Liver (tissue), 3 donors: ENCODE data around the gene SYK.

Source experiments
- CTCF ChIP-seq: fragments of 150-350 bp; IDR thresholded peaks from 2 replicates; pipeline ENCODE4 v1.5.1; 2017; ENCODE audit warnings: improper control_type of control experiment, low read depth, low read length; ENCODE audit not compliant: missing input control
- FOXA1 ChIP-seq: IDR thresholded peaks from 2 replicates; pipeline ENCODE4 v1.6.1; 2016; ENCODE audit warnings: antibody characterized with exemption
- GABPA ChIP-seq, 2 donors: IDR thresholded peaks in 1 of 2; conservative IDR thresholded peaks in 1 of 2; 2 replicates each; pipeline ENCODE4 v1.6.1; 2016; ENCODE audit warnings: antibody characterized with exemption in 2 of 2, mild to moderate bottlenecking in 1 of 2, moderate library complexity in 1 of 2
- HNF4A ChIP-seq, 2 donors: conservative IDR thresholded peaks; 2 replicates each; pipeline ENCODE4 v1.6.1; 2016; ENCODE audit warnings: antibody characterized with exemption in 2 of 2, mild to moderate bottlenecking in 2 of 2
- MAX ChIP-seq: IDR thresholded peaks from 2 replicates; pipeline ENCODE4 v1.6.1; 2016; ENCODE audit warnings: antibody characterized with exemption
- RAD21 ChIP-seq, 2 donors: IDR thresholded peaks; 2 replicates each; pipeline ENCODE4 v1.6.1; 2016; ENCODE audit warnings: antibody characterized with exemption in 2 of 2, mild to moderate bottlenecking in 2 of 2
- SP1 ChIP-seq: IDR thresholded peaks from 2 replicates; pipeline ENCODE4 v1.6.1; 2018; ENCODE audit warnings: antibody characterized with exemption, mild to moderate bottlenecking
- ZBTB33 ChIP-seq: IDR thresholded peaks from 2 replicates; pipeline ENCODE4 v1.6.1; 2016; ENCODE audit warnings: antibody characterized with exemption
- donor health status: healthy.
- donor health status: healthy.

- TF ChIP-seq CTCF, result no peak
- TF ChIP-seq HNF4A (conservative IDR thresholded peaks at IDR 0.05), result no peak
- TF ChIP-seq MAX, result no peak
- no peak for TF ChIP-seq RAD21 (IDR thresholded peaks at IDR 0.05)
- TF ChIP-seq FOXA1, result no peak
- TF ChIP-seq SP1, result no peak
- no peak for TF ChIP-seq ZBTB33
- no peak for TF ChIP-seq GABPA (IDR thresholded peaks at IDR 0.05 in 1 of 2, conservative IDR thresholded peaks at IDR 0.05 in 1 of 2)
Measured at GRCh38 chr9:90869361-90869760, 67.7 kb downstream of the SYK start.
